AG04450 (cell line): Measurements from ENCODE around the gene WBP11. TPM values are rescaled to one million over a fixed set of nuclear protein-coding genes. Genes with fewer than 3 reads are reported as not detected.
A peak's percentile ranks its signal among the peaks of the same experiment; 100 is the strongest.

Source experiments
- CTCF ChIA-PET: fragments of 300-600, 350-600 bp; formaldehyde crosslinking; extraction: SDS; loops from one replicate; lab custom pipeline; 2022; ENCODE audit warnings: antibody characterized with exemption, inconsistent platforms; lab: Charles Lee
- POLR2A ChIA-PET: fragments of 350-600 bp; formaldehyde crosslinking; extraction: SDS; loops from one replicate; lab custom pipeline; 2021; ENCODE audit warnings: antibody characterized with exemption, inconsistent platforms; lab: Yijun Ruan, JAX
- DNase-seq: peaks from one replicate; pipeline ENCODE4 v3.0.0-alpha.2; 2011; ENCODE audit warnings: low read depth, low spot score
- H3K27ac ChIP-seq: one replicate; pipeline ENCODE4 v1.5.1; 2012; ENCODE audit warnings: low read depth, low read length, control low read depth
- H3K27me3 ChIP-seq: one replicate; pipeline ENCODE4 v1.6.0; 2012; ENCODE audit warnings: low read length; ENCODE audit not compliant: control insufficient read depth, insufficient read depth
- H3K4me3 ChIP-seq: 2 replicates; pipeline ENCODE4 v1.5.1; 2011; ENCODE audit warnings: mild to moderate bottlenecking, low read depth, low read length, control low read depth
- H3K9me3 ChIP-seq: 2 replicates; pipeline ENCODE4 v1.5.1; 2012; ENCODE audit warnings: low read length; ENCODE audit not compliant: control insufficient read depth, insufficient read depth
- CTCF ChIP-seq: IDR thresholded peaks from 2 replicates; pipeline ENCODE4 v1.5.1; 2011; ENCODE audit warnings: low read depth, low read length, control low read depth, inconsistent platforms
- polyA plus RNA-seq: library from polyadenylated mRNA; depleted of rRNA; stranded (reverse); fragments of >200 nt; gene quantifications from 2 replicates; pipeline ENCODE4 v1.2.3, GENCODE V29; 2011

The WBP11 gene
- polyA plus RNA-seq, 1 experiment = 16.5 TPM

GRCh38 chr12:14772946-14773345, 30.3 kb downstream of the WBP11 start:
- no peaks in the 10 kb centered on the region for H3K27me3 ChIP-seq
- TF ChIP-seq CTCF = no peak
- ChIA-PET CTCF (interaction anchor here (0.7 kb wide), 1 partner anchor 154 kb away, joined by 4 read pairs; no protein-coding TSS in a partner anchor), POLR2A (no interaction called here)
- DNase-seq = no peak
- no peak overlapping the region for H3K4me3 ChIP-seq
- no peak overlapping the region for H3K27ac ChIP-seq
- H3K9me3 ChIP-seq = peaks cover 8% of the 10 kb centered on the region

DNA sequence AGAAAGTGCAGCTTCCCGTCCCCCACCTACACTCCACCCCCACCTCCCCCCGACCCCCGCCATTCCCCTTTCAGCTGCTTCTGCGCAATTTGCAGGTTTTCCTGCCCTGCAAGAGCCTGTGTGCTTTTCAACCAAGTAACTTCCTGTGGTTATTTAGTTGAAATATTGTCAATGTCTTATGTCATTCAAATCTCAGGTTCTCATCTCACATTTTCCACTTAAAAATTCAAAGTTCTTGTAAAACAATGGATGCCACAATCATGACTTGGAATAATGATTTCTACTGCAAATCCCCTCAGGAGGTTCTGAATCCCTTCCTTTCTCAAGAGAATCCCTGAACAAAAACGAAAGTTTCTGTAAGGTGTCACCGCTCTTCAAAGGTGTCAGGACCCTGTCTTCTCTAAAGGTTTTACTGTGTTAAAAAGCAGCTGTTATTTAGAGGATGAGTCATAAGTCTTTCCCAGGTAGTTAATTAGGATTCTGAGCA, 31.6 kb downstream of the WBP11 start:
- Histone ChIP-seq H3K27me3 (no peaks in the 10 kb centered on the region), H3K4me3 (no peak overlapping the region), H3K27ac (no peak overlapping the region), H3K9me3 (peaks cover 8% of the 10 kb centered on the region)
- DNase-seq = no peak
- TF ChIP-seq CTCF = no peak
- CTCF ChIA-PET = interaction anchor here (0.8 to 2.6 kb wide), 5 partner anchors 15 to 1216 kb away, joined by 3 to 14 read pairs (median 3); partner anchors contain the start of gene WBP11
- POLR2A ChIA-PET = interaction anchor here (0.8 to 2.4 kb wide), 7 partner anchors 15 to 501 kb away, joined by 3 to 19 read pairs (median 4); partner anchors contain the start of genes C12orf60 and WBP11

DNA sequence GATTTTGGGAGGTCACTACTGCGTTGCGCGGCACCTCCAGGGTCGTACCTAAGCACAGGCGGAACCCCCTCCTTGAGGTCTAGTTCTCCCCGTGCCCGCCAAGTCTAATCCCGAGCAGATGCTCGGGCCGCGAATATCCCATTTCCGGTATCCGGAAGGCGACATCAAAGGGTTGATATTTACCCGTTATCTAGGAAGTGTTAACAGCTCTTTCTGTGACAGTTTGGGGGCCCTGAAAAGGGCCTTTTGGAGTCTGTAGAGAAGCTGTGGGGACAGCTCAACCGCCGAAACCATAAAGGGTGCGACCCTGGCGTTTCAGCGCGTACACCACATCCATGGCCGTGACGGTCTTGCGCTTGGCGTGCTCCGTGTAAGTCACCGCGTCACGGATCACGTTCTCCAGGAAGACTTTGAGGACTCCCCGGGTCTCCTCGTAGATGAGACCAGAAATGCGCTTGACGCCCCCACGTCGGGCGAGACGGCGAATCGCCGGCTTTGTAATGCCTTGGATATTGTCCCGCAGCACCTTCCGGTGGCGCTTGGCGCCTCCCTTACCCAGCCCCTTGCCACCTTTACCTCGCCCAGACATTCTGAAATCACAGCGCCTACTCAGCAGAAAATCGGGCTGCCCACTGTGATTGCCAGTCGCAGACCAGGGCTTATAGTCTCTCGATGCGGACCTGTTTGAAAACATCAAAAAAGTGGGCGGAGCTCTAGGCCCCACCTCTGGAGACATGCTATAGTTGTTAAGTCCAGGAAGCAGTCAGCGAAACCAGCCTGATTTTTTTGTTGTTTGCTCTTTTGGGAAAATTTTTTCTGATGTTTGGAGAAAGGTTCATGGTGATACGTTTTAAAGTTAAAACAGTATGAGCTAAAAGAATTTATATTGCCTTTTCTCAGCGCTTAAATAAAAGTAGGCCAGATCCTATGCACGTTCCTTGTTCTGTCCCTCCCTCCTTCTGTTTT, 32.5 kb downstream of the WBP11 start:
- peak; percentile 2; the same call in 1 of the 2 replicates for TF ChIP-seq CTCF
- no peaks in the 10 kb centered on the region for H3K27me3 ChIP-seq
- POLR2A ChIA-PET = interaction anchor here (0.8 to 2.4 kb wide), 7 partner anchors 14 to 502 kb away, joined by 3 to 19 read pairs (median 4); partner anchors contain the start of genes C12orf60 and WBP11
- H3K4me3 ChIP-seq = peak overlapping the region; percentile 92
- H3K9me3 ChIP-seq = peaks cover 8% of the 10 kb centered on the region
- H3K27ac ChIP-seq = peak overlapping the region; percentile 91
- CTCF ChIA-PET = interaction anchor here (0.7 to 2.6 kb wide), 14 partner anchors 10 to 1217 kb away, joined by 3 to 14 read pairs (median 5); partner anchors contain the start of genes C12orf60 and WBP11
- DNase-seq = peak; percentile 74

- no peak for DNase-seq
- no peaks in the 10 kb centered on the region for H3K27me3 ChIP-seq
- H3K4me3 ChIP-seq = peak overlapping the region; percentile 92
- POLR2A ChIA-PET = interaction anchor here (1.5 to 2.4 kb wide), 3 partner anchors 14 to 67 kb away, joined by 4 to 19 read pairs (median 6); partner anchors contain the start of genes C12orf60 and WBP11
- CTCF ChIA-PET = interaction anchor here (0.7 to 2.6 kb wide), 11 partner anchors 10 to 1218 kb away, joined by 3 to 14 read pairs (median 6); partner anchors contain the start of genes C12orf60 and WBP11
- peaks cover 8% of the 10 kb centered on the region for H3K9me3 ChIP-seq
- H3K27ac ChIP-seq = peak overlapping the region; percentile 91
- TF ChIP-seq CTCF = peak; percentile 76
Observed at GRCh38 chr12:14769969-14770495, 33.2 kb downstream of the WBP11 start.
